ENCODE measurements around the gene STAT6. TPM values are rescaled to one million over a fixed set of nuclear protein-coding genes. Genes with fewer than 3 reads are reported as not detected.

Gene STAT6
- total and polyA plus RNA-seq, 2 of the 8 experiments (the other 6 are each of a cell fraction or from before 2014, with no cell fraction given), result 32.9 to 38.7 TPM

GRCh38 chr12:57131896-57132744 lies 21.0 kb upstream of the STAT6 start:
- no peak overlapping the region for H3K9ac ChIP-seq (replicated peaks in 1 of 4; ENCODE audit: extremely low read depth in 1 of 4, low read depth in 3 of 4, low read length in 3 of 4)
- no peak overlapping the region for H3K56ac ChIP-seq (replicated peaks; ENCODE audit: insufficient read length, low read depth, low read length)
- H3K23ac ChIP-seq (ENCODE audit: insufficient read length), result no peak overlapping the region
- no peaks in the 10 kb centered on the region for H3K27me3 ChIP-seq (replicated peaks in 1 of 4; ENCODE audit: control insufficient read depth in 3 of 4, extremely low read depth in 1 of 4, insufficient read depth in 3 of 4, low read length in 3 of 4)
- peak overlapping the region in 1 of 4 experiments; percentile 11; a peak in 1 of 8 replicates for H3K4me3 ChIP-seq (ENCODE audit: extremely low read depth in 1 of 4, insufficient read depth in 2 of 4, low read depth in 3 of 4, low read length in 4 of 4)
- H2BK120ac ChIP-seq (replicated peaks; ENCODE audit: low read depth, low read length), result no peak overlapping the region
- H3K27ac ChIP-seq (ENCODE audit: low read depth, low read length), result no peak overlapping the region
- H2BK20ac ChIP-seq (ENCODE audit: low read length), result peak overlapping the region; percentile 80; the same call in 1 of the 2 replicates
- peak overlapping the region; percentile 39 to 86; a peak in 3 of 4 replicates for H3K4me2 ChIP-seq (ENCODE audit: insufficient read depth in 1 of 2, low read depth in 2 of 2, low read length in 2 of 2)
- H2AK5ac ChIP-seq (ENCODE audit: low read depth, low read length), result peak overlapping the region; percentile 45; the same call in 1 of the 2 replicates
- no peaks in the 10 kb centered on the region for H3K9me3 ChIP-seq (ENCODE audit: insufficient read depth in 2 of 2, low read depth in 1 of 2, low read length in 1 of 2)
- H3K79me1 ChIP-seq (ENCODE audit: low read depth, low read length), result peaks cover 13% of the 10 kb centered on the region
- peaks cover 0 to 4% (median 0%) of the 10 kb centered on the region in 4 experiments; a peak in 2 of 8 replicates for H3K36me3 ChIP-seq (ENCODE audit: control insufficient read depth in 2 of 4, insufficient read depth in 4 of 4, low read length in 3 of 4)
- no peak overlapping the region for H2AFZ ChIP-seq (ENCODE audit: low read length)
- peaks cover 8 to 18% of the 10 kb centered on the region in 2 experiments for H4K20me1 ChIP-seq (replicated peaks in 1 of 2; ENCODE audit: control insufficient read depth in 1 of 2, insufficient read depth in 2 of 2, low read length in 2 of 2)
- H3K4me1 ChIP-seq (replicated peaks in 1 of 4; ENCODE audit: control insufficient read depth in 3 of 4, insufficient read depth in 4 of 4, low read length in 3 of 4), result peaks cover 28 to 59% (median 37%) of the 10 kb centered on the region in 4 experiments
- H3K14ac ChIP-seq (ENCODE audit: insufficient read length), result no peak overlapping the region
- H4K8ac ChIP-seq (ENCODE audit: extremely low read depth, insufficient read depth, low read length), result no peak overlapping the region
- 0 out of 2 replicates have a peak overlapping the region, but pooled peaks have one; percentile 72 for H2BK15ac ChIP-seq (ENCODE audit: low read length)
- H4K5ac ChIP-seq (ENCODE audit: insufficient read length, low read depth, low read length), result no peak overlapping the region
- no peak overlapping the region for H4K91ac ChIP-seq (replicated peaks; ENCODE audit: insufficient read length, low read length)
- 81% methylated on average over 9 of the region's 9 CpGs; no CpG with 5 or more reads in 1 of the 2 experiments for WGBS, 2 experiments (ENCODE audit: extremely low coverage in 1 of 2, insufficient coverage in 1 of 2, insufficient read length in 1 of 2, insufficient replicate concordance in 2 of 2, low coverage in 1 of 2, low lambda C conversion rate in 2 of 2, missing lambda C conversion rate in 1 of 2)
- peak overlapping the region; percentile 28; the same call in 1 of the 2 replicates for H2BK12ac ChIP-seq (ENCODE audit: low read depth, low read length)
- POLR2A ChIA-PET (ENCODE audit: partially characterized antibody), result interaction anchor here (0.7 to 9.3 kb wide), 16 partner anchors 10 to 111 kb away, joined by 3 to 105 read pairs (median 4); partner anchors contain the start of genes LRP1-AS, SHMT2 and STAT6
- DNase-seq (ENCODE audit: low read depth in 1 of 2, low spot score in 2 of 2) (no peak), FAIRE-seq (no peak)
- H3K79me2 ChIP-seq (ENCODE audit: control insufficient read depth in 1 of 2, insufficient read depth in 2 of 2, low read length in 2 of 2), result peaks cover 7 to 72% of the 10 kb centered on the region in 2 experiments; a peak in 3 of 4 replicates
- H2BK5ac ChIP-seq (ENCODE audit: low read depth, low read length), result no peak overlapping the region; the same call in 1 of the 2 replicates
- CTCF ChIA-PET (ENCODE audit: partially characterized antibody), result interaction anchor here (1.0 to 19.8 kb wide), 10 partner anchors 9 to 108 kb away, joined by 3 to 305 read pairs (median 4); partner anchors contain the start of genes LRP1-AS and STAT6
- peaks cover 4% of the 10 kb centered on the region; the same call in 1 of the 2 replicates for H3K23me2 ChIP-seq (ENCODE audit: low read depth, low read length)
- no peak overlapping the region for H3K4ac ChIP-seq (replicated peaks; ENCODE audit: insufficient read length, low read depth, low read length)
- no peak overlapping the region; the same call in none of the 2 replicates for H3K18ac ChIP-seq (ENCODE audit: extremely low read depth, low read length)
- TF ChIP-seq SP2 (IDR thresholded peaks at IDR 0.05; ENCODE audit: low read length) (no peak), POU5F1 (IDR thresholded peaks at IDR 0.05; ENCODE audit: low read depth, low read length) (no peak), RFX5 (IDR thresholded peaks at IDR 0.05; ENCODE audit: borderline replicate concordance, low read depth, low read length) (no peak), GTF2F1 (IDR thresholded peaks at IDR 0.05; ENCODE audit: borderline replicate concordance, low read depth, low read length) (no peak), KDM1A (IDR thresholded peaks at IDR 0.05; ENCODE audit: borderline replicate concordance, low read length) (no peak), POLR2A (IDR thresholded peaks at IDR 0.05; ENCODE audit: control extremely low read depth in 1 of 2, low read depth in 2 of 2, low read length in 2 of 2) (no peak), MAFK (IDR thresholded peaks at IDR 0.05; ENCODE audit: low read depth, low read length) (no peak), CHD1 (IDR thresholded peaks at IDR 0.05; ENCODE audit: low read depth, low read length) (no peak), CBX5 (IDR thresholded peaks at IDR 0.05; ENCODE audit: low read depth, low read length) (no peak), KDM4A (IDR thresholded peaks at IDR 0.05; ENCODE audit: low read depth, low read length, severe bottlenecking) (no peak), ATF3 (IDR thresholded peaks at IDR 0.05; ENCODE audit: insufficient read depth, low read depth, low read length) (no peak)

Measured in H1 (cell line).